ENCODE data around the gene PTPN18. TPM values are rescaled to one million over a fixed set of nuclear protein-coding genes. Genes with fewer than 3 reads are reported as not detected.
"Not testable (repeated sequence)": the region's sequence is repeated elsewhere in the genome, so short reads cannot be mapped to it uniquely, and the experiment has no call there.

Gene PTPN18
- total RNA-seq, 1 donor: 25.8 TPM

DNA sequence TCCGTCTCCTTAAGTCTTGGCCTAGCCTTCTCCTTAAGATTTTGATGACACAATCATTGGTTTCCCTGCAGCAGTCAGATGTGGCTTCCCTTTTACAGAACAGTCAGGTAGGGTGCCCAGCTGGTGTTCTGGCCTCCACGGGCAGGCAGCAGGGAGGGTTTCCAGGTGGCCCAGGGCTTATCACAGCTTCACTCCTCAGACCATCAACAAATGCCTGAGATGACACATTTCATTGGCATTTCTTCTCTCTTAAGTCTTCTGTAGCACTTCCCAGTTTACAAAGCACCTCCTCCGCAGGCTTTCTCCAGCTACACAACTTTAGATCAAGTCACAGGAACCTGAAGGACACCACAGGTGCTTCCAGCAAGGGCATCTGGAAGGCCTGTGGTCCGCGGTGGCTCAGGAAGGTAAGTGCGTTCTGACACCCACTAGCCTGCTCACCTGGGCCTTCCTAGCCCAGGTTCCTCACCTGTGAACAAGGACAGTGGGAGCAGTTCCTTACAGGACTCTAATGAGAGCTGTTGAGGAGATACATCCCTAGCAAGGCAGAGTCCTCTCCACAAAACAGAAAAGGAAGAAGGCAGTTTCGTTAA is 37.6 kb downstream of the PTPN18 start:
- no peak overlapping the region for H3K4me3 ChIP-seq (ENCODE audit: low read depth, low read length)
- DNase-seq (ENCODE audit: low read depth): no peak

DNA sequence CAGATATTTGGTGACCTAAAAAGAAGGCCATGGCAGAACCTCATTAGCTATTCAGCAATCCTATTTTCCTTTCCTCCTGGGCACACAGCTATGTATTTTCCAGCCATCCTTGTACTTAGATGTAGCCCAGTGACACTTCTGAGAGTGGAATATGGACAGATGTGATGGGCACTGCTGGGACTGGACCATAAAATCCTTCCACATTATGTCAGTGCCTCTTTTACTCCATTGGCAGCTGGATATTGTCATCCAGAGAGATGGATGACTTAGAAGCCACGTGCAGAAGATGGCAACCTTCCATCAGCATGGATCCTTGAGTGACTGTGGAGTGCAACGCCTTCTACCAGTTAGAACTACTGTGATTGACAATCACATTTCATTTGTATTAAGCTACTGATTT is 50.4 kb downstream of the PTPN18 start:
- DNase-seq (ENCODE audit: low read depth); H3K4me3 ChIP-seq (ENCODE audit: low read depth, low read length): not testable (repeated sequence)

More for the DNA sequence above, 37.6 kb downstream of the PTPN18 start:
- TF ChIP-seq CTCF (IDR thresholded peaks at IDR 0.05; ENCODE audit: insufficient read depth, low read length): no peak

DNA sequence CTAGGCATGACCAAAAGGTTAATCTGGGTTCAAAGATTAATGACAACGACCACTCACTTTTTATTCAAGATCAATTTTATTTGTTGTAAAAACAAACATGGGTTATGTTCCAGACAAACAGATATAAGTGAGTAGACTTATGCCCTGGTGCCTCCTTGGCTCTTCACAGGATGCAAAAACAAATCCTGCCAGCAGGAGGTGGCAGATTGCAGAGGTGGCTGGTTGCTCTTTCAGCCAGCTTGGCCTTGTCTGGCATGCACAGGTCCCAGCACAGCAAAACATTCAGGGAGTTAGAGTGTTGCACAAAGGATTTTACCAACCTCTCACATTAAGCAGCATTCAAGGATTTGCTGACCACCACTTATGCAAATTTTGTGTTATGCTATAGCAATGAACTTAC is 60.8 kb downstream of the PTPN18 start:
- not testable (repeated sequence) for DNase-seq (ENCODE audit: low read depth)

GRCh38 chr2:130418845-130419244 is 63.0 kb downstream of the PTPN18 start:
- DNase-seq (ENCODE audit: low read depth); H3K4me3 ChIP-seq (ENCODE audit: low read depth, low read length): not testable (repeated sequence)

More for the DNA sequence above, 60.8 kb downstream of the PTPN18 start:
- H3K4me3 ChIP-seq (ENCODE audit: low read depth, low read length): not testable (repeated sequence)

Small RNA genes lying within 50 kb of the gene (small RNA-seq; reads per million reads assigned to genes)
- gene AC132479.1: not detected

Other genes with a start within 250 kb of the PTPN18 start
- not detected in 2 replicates for gene POTEF, start 226.8 kb upstream of the PTPN18 start, total RNA-seq (ENCODE audit: low replicate concordance)
- gene CCDC74B, start 210.9 kb upstream of the PTPN18 start, total RNA-seq (ENCODE audit: low replicate concordance): 9.7 and 12.2 TPM in 2 replicates
- gene SMPD4, start 174.5 kb upstream of the PTPN18 start, total RNA-seq (ENCODE audit: low replicate concordance): 17.6 and 22.5 TPM in 2 replicates
- gene MZT2B, start 173.8 kb upstream of the PTPN18 start, total RNA-seq (ENCODE audit: low replicate concordance): 90.5 and 137 TPM in 2 replicates
- gene TUBA3E, start 157.6 kb upstream of the PTPN18 start, total RNA-seq (ENCODE audit: low replicate concordance): not detected in 2 replicates
- gene IMP4, start 13.2 kb upstream of the PTPN18 start, total RNA-seq (ENCODE audit: low replicate concordance): 59.0 and 66.1 TPM in 2 replicates
- gene POTEI, start 153.3 kb downstream of the PTPN18 start, total RNA-seq (ENCODE audit: low replicate concordance): not detected in 2 replicates
- gene CFC1B, start 165.2 kb downstream of the PTPN18 start, total RNA-seq (ENCODE audit: low replicate concordance): not detected in 2 replicates
- gene CFC1, start 243.5 kb downstream of the PTPN18 start, total RNA-seq (ENCODE audit: low replicate concordance): not detected in 2 replicates

All from fibroblast of the aortic adventitia (primary cell).